ENCODE data around the gene USP32. TPM values are rescaled to one million over a fixed set of nuclear protein-coding genes. Genes with fewer than 3 reads are reported as not detected.

USP32 gene
- total RNA-seq, 1 experiment from 2014 or later = 73.5 TPM

DNA sequence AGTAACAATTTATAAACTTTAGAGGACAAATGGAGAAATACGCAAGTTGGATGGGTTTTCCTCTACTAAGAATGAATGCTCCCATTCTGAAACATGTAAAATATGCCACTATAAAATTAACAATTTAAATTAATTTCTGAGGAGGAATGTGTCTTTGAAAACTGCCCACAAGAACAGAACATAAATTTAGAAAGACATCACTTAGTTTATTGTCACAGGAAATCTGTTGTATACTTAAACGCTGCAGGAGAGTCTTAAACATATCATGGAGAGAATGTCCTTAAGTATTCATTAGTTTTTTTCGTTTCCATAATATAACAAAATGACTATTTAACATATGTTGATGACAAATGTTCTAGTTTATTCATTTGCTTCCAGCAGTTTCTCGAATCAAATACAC, 29.6 kb downstream of the USP32 start:
- no peak overlapping the region for H3K18ac ChIP-seq (ENCODE audit: insufficient read length, low read depth, low read length)
- no peak overlapping the region for H4K5ac ChIP-seq (ENCODE audit: insufficient read length, low read depth, low read length)
- H3K27ac Mint-ChIP-seq = no peak overlapping the region

More for the DNA sequence above, 29.6 kb downstream of the USP32 start:
- Histone ChIP-seq H3K9ac (ENCODE audit: extremely low read depth, insufficient read length, low read length) (no peak overlapping the region), H3K23ac (ENCODE audit: insufficient read length, low read depth, low read length) (no peak overlapping the region), H2AFZ (ENCODE audit: low read length) (no peak overlapping the region), H2AK5ac (ENCODE audit: insufficient read length, low read length) (no peak overlapping the region), H2BK15ac (ENCODE audit: low read depth, low read length) (no peak overlapping the region), H2BK20ac (ENCODE audit: low read depth, low read length, poor library complexity, severe bottlenecking) (no peak overlapping the region), H2BK12ac (ENCODE audit: insufficient read length, low read depth, low read length) (no peak overlapping the region), H3K4ac (ENCODE audit: low read depth, low read length) (no peak overlapping the region), H2BK5ac (ENCODE audit: insufficient read length, low read length) (no peak overlapping the region), H4K8ac (replicated peaks; ENCODE audit: insufficient read length, low read depth, low read length) (no peak overlapping the region), H3K14ac (ENCODE audit: insufficient read depth, low read length) (no peak overlapping the region), H3K56ac (ENCODE audit: insufficient read length, low read depth, low read length) (no peak overlapping the region), H2BK120ac (ENCODE audit: low read depth, low read length, poor library complexity, severe bottlenecking) (no peak overlapping the region), H3K4me1 (ENCODE audit: insufficient read depth, low read length) (no peaks in the 10 kb centered on the region), H3K23me2 (ENCODE audit: insufficient read length, low read depth, low read length, poor library complexity, severe bottlenecking) (no peaks in the 10 kb centered on the region), H3T11ph (ENCODE audit: low read length) (no peak overlapping the region), H3K27ac (ENCODE audit: insufficient read length, low read depth, low read length) (no peak overlapping the region), H3K79me2 (ENCODE audit: insufficient read depth, low read length) (peaks cover 21% of the 10 kb centered on the region; the same call in 1 of the 2 replicates), H4K20me1 (ENCODE audit: control insufficient read depth, insufficient read depth, insufficient read length) (peaks cover 2% of the 10 kb centered on the region), H3K4me2 (ENCODE audit: insufficient read depth, insufficient read length, low read length) (no peak overlapping the region), H4K91ac (ENCODE audit: insufficient read length, low read depth, low read length) (no peak overlapping the region), H3K27me3 (ENCODE audit: insufficient read depth, low read length) (no peaks in the 10 kb centered on the region), H3K79me1 (ENCODE audit: insufficient read depth, low read depth, low read length, poor library complexity, severe bottlenecking) (peaks cover 11% of the 10 kb centered on the region), H3K9me3 (ENCODE audit: control insufficient read depth, low read depth, low read length) (no peaks in the 10 kb centered on the region)
- H3K27me3 Mint-ChIP-seq (ENCODE audit: low read depth) = no peaks in the 10 kb centered on the region
- no peak for DNase-seq
- no peaks in the 10 kb centered on the region for H3K9me3 Mint-ChIP-seq
- peaks cover 0 to 5% of the 10 kb centered on the region in 2 experiments; a peak in 1 of 4 replicates for H3K4me1 Mint-ChIP-seq
- no peak overlapping the region for H3K4me3 Mint-ChIP-seq
- WGBS (ENCODE audit: extremely low coverage, insufficient read length, low lambda C conversion rate) = no CpG with 5 or more reads among the region's 4 CpGs
- H3K36me3 Mint-ChIP-seq (ENCODE audit: insufficient read depth in 1 of 3, low read depth in 3 of 3) = peaks cover 0 to 2% (median 0%) of the 10 kb centered on the region in 3 experiments; a peak in 1 of 7 replicates
- TF ChIP-seq, protein P1, sequence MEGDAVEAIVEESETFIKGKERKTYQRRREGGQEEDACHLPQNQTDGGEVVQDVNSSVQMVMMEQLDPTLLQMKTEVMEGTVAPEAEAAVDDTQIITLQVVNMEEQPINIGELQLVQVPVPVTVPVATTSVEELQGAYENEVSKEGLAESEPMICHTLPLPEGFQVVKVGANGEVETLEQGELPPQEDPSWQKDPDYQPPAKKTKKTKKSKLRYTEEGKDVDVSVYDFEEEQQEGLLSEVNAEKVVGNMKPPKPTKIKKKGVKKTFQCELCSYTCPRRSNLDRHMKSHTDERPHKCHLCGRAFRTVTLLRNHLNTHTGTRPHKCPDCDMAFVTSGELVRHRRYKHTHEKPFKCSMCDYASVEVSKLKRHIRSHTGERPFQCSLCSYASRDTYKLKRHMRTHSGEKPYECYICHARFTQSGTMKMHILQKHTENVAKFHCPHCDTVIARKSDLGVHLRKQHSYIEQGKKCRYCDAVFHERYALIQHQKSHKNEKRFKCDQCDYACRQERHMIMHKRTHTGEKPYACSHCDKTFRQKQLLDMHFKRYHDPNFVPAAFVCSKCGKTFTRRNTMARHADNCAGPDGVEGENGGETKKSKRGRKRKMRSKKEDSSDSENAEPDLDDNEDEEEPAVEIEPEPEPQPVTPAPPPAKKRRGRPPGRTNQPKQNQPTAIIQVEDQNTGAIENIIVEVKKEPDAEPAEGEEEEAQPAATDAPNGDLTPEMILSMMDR (conservative IDR thresholded peaks at IDR 0.05) = no peak
